Body of pancreas (tissue), 4 donors: ENCODE measurements around the gene WASL.

Experiments used
- POLR2A ChIP-seq, 3 donors: fragments of 450-650 bp; IDR thresholded peaks; one replicate each; pipeline ENCODE4 v1.6.1; 2016; ENCODE audit warnings: antibody characterized with exemption in 3 of 3, mild to moderate bottlenecking in 2 of 3
- TF ChIP-seq, protein P1 (sequence below), 7 experiments: fragments of 450-650 bp in 4 of 7; fragments of 200-600 bp in 3 of 7; sonication (generic) in 3 of 7; IDR thresholded peaks; one replicate each; pipeline ENCODE4 v1.5.1; 2016 to 2019; ENCODE audit warnings: antibody characterized with exemption in 7 of 7

DNA sequence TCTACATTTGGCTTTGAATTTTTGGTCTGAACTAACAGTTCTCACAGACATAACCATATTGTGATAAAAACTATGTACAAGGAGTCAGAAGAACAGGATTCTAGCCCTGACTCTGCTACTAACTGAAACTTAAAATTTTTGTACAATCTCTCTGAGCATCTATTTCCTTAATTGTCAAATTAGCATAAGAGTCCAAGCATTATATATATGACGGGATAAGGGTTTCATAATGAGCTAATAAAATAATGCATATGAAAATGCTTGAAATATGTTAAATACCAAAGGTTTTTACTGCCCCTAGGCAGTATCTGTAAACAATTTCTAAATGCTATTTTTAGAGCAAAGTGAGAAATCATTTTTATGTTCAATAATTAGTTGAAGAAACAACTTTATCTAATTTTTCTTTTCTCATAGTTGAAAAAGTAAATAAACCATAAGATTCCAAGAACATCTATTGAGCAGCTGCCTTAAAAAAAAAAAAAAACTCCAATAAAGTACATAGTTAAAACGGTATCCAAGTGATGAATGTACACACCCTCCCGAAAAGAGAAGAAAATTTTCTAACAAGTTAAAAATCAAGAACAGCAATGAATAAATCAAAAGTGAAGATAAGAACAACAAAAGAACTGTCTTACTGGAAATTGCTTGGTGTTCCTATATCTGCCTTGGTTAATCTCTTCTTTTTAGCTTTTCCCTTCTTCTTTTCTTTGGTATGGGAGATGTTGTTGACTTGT, 52.7 kb downstream of the WASL start:
- TF ChIP-seq, protein P1, sequence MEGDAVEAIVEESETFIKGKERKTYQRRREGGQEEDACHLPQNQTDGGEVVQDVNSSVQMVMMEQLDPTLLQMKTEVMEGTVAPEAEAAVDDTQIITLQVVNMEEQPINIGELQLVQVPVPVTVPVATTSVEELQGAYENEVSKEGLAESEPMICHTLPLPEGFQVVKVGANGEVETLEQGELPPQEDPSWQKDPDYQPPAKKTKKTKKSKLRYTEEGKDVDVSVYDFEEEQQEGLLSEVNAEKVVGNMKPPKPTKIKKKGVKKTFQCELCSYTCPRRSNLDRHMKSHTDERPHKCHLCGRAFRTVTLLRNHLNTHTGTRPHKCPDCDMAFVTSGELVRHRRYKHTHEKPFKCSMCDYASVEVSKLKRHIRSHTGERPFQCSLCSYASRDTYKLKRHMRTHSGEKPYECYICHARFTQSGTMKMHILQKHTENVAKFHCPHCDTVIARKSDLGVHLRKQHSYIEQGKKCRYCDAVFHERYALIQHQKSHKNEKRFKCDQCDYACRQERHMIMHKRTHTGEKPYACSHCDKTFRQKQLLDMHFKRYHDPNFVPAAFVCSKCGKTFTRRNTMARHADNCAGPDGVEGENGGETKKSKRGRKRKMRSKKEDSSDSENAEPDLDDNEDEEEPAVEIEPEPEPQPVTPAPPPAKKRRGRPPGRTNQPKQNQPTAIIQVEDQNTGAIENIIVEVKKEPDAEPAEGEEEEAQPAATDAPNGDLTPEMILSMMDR (IDR thresholded peaks at IDR 0.05) = no peak
- TF ChIP-seq POLR2A (IDR thresholded peaks at IDR 0.05) = no peak
